ENCODE measurements around the gene TTLL8.

TTLL8 gene

DNA sequence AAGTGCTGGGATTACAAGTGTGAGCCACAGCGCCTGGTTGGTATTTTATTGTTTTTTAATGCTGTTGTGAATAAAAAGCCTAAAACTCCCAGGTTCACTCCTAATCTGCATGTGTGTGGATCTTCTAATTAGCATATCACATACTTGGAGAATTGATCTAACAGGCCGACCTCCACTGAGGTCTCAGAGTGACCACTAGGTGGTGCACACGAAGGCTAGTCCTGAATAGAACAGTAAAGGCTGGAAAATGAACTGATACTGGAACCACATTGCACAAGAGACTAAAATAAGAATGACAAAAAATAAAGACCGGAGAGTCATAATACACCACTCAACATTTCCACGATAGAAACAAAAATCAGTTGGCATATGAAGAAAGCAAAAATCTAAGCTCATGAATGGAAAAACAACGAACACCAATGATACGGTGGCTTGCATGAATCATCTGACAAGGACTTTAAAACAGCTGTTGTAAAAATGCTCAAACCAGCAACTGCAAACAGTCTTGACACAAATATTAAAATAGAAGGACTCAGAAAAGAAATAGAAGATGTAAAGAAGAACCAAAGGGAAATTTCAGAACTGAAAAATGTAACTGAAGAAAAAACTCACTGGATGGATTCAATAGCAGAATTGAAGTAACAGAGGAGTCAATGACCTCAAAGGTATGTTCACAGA is 78.4 kb downstream of the TTLL8 start:
- no peak for DNase-seq

DNA sequence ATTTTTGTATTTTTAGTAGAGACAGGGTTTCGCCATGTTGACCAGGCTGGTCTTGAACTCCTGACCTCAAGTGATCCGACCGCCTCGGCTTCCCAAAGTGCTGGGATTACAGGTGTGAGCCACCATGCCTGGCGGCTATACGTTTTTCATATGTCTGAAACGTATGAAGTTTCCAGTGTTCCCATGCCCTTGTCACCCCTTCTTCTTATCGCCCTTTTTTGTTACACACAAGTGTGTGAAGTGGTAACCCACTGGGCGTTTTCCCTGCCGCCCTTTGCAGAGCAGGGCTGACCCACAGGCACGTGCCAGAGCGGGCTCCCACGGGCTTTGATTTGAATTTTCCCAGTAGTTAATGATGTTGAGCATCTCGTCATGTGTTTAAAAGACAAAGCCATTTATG is 80.5 kb downstream of the TTLL8 start:
- DNase-seq, result no peak

DNA sequence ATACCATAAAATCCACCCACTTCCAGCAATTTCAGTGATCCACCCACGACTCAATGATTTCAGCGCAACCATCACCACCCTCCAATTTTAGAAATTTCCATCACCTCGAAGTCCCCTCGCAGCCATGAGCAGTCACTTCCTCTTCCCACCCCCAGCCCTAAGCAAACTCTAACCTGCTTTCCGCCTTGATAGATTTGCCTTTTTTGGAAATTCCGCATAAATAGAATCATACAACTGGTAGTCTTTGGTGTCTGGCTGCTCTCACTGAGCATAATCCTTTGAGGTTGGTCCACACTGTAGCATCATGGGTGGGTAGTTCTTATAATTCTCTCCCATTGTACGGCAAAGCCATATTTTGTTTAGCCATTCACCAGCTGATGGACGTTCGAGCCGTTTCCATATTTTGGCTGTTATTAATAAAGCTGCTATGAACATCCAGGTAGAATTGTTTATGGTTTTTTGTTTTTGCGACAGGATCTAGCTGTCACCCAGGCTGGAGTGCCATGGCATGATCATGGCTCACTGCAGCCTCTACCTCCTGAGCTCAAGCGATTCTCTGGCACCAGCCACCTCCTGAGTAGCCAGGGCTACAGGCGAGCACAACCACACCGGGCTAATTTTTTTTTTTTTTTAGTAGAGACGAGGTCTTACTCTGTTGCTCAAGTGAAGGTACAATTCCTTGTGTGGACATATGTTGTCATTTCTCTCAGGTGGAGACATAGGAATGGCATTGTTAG is 81.5 kb downstream of the TTLL8 start:
- no peak for DNase-seq

DNA sequence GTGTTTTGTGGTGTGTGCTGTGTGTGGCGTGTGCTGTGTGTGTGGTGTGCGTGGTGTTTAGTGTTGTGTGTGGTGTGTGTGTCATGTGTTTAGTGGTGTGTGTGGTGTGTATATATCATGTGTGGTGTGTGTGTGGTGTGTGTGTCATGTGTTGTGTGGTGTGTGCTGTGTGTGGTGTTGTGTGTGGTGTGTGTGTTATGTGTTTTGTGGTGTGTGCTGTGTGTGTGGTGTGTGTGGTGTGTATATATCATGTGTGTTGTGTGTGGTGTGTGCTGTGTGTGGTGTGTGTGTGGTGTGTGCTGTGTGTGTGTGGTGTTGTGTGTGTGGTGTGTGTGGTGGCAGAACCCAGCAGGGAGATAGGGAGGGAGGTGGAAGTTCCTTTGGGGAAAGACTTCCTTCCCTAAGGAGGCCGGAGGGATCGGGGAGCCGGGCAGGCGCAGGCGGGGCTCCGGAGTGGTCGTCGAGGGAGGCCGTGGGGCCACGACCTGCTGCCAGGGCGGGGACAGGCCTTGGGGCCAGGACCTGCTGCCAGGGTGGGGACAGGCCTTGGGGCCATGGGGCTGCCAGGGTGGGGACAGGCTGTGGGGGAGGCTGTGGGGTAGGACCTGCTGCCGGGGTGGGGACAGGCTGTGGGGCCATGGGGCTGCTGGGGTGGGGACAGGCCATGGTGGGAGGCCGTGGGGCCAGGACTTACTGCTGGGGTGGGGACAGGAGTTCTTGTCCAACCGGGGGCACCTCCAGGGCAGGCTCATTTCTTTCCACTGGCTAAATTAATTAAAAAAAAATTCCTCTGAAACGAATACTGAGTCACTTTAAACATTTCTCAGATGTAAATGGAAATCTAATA is 82.3 kb downstream of the TTLL8 start:
- DNase-seq, result no peak

- DNase-seq, result no peak
Measured at GRCh38 chr22:49973018-49973961, 84.8 kb downstream of the TTLL8 start.

DNA sequence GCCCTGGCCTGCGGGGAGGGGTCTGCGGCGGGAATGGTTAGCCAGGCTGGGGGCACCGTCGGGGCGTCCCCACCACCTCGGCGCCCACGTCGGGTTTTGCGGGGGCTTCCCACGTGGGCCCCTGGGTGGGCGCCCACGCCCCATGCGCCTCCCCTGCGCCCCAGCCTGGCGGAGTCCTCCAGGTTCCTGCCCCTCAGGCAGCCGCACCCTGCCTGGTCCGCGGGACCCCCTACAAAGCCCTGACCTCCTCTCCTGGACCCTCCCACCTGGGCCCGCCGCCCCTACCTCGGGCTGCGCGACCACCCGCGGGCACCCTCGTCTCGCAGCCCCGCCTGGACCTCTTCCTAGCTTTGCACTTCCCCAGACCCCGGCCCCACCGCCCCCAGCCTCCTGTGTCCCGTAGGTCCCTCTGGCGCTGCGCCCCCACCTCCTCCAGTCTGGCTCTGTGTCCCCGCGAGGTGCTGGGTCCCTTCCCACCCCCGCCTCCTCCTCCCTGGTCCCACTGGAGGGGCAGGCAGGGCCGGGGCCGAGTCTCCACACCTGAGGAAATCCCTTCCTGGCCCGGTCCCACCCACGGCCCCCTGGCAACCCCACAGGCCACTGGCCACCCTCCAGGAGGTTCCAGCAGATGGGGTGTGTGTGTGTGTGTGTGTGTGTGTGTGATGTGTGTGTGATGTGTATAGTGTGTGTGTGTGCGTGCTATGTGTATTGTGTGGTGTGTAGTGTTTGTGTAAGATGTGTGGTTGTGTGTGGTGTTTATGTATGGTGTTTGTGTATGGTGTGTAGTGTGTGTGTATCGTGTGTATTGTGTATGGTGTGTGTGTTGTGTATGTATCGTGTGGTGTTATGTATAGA is 85.7 kb downstream of the TTLL8 start:
- DNase-seq, result no peak

- no peak for DNase-seq
Measured at GRCh38 chr22:49971232-49972162, 86.6 kb downstream of the TTLL8 start.

DNA sequence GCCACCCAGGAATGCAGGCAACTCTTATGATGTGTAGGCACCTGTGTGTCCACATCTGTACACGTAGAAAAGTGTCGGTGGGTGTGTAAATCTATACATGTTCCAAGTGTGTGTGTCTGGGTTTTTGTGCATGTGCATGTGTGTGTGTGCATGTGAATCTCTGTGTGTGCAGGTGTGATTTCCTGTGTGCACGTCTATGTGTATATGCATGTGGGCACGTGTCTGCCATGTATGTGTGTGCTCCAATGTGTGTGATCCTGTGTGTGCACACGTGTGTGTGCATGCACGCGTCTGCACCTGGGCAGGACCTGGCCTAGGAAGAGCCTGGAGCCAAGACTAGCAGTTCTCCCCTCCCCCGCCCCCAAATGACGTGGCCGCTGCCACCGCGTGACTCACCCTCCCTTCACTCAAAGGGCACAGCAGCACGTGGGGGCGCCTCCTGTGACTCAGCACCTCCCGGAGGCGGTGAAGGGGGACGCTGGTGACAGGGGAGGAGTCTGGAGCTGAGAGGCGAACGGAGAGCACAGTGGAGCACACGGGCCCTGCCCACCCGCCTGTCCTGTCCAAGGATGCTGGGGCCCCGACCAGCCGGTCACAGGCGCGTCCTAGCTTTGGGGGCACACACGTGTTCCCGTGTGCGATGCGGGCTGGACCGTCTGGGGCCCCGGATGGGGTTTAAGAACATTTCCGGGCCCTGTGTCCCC is 87.4 kb downstream of the TTLL8 start:
- DNase-seq, result no peak

DNA sequence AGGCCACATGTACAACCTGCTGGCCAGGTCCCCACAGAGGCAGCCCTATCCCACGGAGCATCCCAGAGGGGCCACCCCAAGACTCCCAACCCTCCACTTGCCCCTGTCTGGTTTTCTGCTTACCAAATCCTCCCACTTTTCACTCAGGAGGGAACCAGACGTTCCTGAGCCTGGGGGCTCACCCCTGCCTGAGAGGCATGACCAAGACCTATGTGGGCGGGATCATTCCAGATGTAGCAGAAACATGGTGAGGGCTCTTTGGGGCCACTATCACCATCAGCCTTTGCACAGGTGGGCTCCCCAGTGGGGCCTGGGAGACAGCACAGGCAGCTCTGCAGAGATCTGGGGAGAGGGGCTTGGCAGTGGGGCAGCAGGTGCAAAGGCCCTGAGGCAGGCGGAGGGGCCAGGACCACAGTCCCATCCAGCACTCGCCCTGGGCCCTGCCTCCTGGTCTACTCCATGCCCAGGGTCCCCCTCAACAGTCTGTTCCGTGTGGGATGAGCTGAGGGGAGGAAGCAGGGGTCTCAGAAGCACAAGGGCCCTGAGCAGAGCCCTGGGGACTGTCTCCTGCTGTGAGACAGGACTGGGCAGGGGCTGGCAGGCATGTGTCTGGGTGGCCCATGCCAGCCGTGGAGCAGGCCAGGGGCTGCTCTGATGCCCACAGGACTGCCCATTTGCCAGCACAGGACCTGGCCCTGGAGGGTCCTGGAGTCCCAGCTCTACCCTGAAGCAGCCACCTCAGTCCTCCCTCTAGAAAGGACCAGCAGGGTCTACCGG is 88.2 kb downstream of the TTLL8 start:
- no peak for DNase-seq

DNA sequence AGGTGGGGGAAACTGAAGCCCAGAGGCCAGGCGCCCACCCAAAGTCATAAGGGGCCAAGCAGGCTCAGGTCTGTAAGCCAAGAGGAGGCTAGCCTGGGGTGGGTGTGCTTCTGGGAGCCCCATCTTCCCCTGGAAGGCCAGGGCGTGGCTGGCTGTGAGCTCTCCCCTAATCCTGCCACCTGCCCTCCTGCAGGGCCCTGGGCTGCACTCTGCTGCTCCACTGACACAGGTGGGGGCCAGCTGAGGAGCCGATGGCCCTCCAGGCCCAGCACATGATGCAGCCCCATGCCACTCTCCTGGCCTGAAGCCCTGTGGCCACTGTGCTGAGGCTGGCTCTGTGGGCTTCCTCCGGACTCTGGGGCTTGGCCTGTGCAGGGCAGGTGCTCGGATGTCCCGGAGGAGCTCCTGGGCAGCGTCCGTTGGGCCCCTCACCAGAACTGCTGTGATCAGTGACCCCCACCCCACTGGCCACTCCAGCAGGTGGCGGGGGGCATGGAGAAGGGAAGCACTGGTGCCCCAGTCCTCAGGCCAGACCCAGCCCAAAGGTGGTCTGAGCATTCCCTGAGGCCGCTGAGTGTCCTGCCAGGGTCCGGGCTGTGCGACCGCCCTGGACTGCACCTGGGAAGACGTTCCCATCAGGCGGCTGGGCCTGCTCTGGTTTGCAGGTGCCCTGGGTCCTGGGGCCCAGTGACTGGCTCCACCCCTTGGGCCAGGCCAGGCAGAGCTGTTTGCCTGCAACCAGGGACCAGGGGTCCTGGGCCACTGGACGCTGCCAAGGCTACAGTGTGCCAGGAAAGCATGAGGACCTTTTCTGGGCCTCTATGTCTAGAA is 89.1 kb downstream of the TTLL8 start:
- DNase-seq, result no peak

Measured in NCI-H187 treated with DMSO at 0.1 percent for 48 hours (cell line).